ENCODE results near the gene KLF3.
"Not testable (repeated sequence)": the region's sequence is repeated elsewhere in the genome, so short reads cannot be mapped to it uniquely, and the experiment has no call there.

Gene KLF3

DNA sequence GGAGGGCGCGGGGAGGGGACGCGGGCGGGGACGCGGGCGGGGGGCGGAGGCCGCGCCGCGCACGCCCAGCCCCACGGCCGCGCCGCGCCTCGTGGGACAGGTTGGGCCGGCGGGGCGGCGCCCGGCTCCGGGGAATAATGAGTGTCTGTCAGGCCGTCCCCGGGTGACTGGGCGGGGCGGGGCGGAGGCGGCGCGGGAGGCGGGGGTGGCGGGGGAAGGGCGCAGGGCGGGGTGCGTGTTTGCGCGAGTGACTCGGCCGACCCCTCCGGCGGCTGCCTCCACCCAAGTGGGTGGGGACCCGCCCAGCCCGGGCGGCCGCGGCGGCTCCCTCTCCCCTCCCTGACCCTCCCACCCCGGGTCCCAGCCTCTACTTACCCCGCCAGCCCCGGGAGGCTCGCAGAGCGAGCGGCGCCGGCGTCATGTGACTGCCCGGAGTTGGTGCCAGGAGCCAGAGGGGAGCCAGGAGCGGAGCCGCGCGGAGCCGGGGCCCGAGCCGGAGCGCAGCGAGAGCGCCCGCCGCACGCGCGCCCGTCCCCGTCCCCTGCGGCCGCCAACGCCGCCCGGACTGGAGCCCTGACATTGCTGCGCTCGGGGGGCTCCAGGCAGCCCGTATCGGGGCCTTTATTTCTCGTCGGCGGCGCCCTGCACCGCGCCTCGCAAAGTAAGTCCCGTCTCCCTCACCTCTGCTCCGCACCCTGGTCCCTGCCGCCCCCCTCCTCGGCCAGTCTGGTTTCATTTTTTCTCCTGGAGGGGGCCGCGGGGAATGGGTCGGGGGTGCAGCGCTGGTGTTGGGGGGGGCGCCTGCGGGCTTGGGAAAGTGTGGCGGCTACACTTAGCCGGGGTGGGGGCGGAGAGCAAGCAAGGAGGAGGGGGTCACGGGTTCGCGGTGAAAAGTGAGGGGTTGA, at the start of gene KLF3:
TSS of gene KLF3 (plus strand) at position 399 of the 905 bp plus-strand sequence. CDS start 16,427 bp downstream, outside the sequence.
- DNase-seq, result no peak

DNA sequence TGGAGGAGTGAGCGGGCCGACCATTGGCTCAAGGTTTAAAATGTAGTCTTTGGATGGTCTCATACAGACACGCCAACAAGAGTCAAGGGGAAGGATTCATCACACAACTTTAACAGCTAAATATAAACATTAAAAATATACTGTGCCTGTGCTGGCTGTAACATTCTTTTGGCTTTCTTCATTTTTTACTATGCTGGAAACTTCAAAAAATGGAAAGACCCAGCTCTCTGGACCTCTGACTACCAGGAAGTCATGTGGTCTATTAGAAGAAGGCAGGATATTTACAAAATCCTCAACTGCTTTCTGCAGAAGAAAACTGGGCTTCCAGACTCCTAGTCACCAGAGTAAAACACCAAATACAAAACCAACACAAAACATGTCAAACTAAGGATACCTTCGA, 49.8 kb upstream of the KLF3 start:
- DNase-seq, result no peak

DNA sequence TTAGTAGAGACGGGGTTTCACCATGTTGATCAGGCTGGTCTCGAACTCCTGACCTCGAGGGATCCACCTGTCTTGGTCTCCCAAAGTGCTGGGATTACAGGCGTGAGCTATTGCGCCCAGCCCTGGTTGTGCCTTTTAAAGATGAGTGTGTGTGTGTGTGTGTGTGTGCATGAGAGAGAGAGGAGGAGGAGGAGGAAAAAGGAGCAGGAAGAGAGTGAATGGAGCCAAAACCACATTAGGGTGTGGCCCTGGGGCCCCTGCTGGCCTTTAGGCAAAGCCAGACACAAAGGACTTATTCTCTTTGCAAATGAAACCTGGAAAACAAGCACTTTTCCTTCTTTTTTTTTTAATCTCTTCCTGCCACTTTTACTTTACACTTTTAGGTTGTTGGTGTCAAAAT, 48.2 kb upstream of the KLF3 start:
- no peak for DNase-seq

DNA sequence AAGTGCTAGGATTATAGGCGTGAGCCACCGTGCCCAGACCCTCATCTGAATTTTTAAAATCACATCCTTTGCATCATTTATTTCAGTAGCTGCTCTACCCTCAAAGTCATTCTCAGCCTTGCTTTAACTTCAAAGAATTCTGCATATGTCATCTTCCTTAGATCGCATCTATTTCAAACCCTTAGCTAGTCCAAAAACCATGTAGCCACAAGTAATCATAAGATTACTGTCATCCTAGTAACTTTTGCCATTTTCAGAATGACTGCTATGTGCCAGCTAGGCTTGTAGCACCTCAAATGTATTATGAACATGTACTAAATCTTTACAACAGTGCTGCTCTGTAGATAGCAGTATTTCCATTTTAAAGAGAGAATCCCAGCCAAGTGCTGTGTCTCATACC, 45.5 kb upstream of the KLF3 start:
- no peak for DNase-seq

DNA sequence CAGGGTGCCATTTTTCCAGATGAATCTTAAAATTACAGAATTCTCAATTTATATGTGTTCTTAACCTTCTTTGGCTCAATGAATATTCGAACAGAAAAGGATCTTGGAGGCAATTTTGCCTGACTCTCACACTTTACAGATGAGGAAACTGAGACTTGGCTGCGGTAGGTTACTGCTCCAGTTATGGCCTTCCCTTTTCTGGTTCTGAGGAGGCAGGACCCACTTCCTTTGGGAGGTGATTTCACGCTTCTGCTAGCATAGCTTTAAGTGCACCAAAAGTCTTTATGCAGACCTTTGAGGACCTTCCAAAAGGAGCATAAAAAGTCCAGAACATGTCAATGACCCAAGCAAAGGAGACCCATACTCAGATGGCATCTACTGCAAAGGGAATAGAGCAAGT, 44.7 kb upstream of the KLF3 start:
- no peak for DNase-seq

GRCh38 chr4:38620065-38620464, 43.9 kb upstream of the KLF3 start:
- DNase-seq, result no peak

DNA sequence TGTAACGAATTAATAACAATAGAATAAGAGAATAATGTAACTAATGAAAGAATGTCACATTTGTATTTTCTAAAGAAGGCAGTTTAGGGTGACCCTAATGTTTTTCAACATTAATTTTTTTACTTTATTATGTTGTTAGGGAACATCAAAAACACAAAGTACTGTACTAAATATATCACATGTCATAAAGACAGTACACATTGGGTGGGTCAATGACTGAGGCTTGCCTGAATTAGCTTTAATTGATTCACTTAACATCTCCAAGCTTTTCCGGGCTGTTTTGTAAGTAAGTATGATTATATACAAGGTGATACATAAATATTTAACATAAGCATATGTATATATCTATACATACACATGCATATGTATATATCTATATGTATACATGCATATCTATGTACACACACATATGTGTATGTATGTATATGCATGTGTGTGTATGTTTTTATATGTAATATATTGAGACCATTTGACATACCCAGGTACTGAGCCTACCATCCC, 43.4 kb upstream of the KLF3 start:
- no peak for DNase-seq

DNA sequence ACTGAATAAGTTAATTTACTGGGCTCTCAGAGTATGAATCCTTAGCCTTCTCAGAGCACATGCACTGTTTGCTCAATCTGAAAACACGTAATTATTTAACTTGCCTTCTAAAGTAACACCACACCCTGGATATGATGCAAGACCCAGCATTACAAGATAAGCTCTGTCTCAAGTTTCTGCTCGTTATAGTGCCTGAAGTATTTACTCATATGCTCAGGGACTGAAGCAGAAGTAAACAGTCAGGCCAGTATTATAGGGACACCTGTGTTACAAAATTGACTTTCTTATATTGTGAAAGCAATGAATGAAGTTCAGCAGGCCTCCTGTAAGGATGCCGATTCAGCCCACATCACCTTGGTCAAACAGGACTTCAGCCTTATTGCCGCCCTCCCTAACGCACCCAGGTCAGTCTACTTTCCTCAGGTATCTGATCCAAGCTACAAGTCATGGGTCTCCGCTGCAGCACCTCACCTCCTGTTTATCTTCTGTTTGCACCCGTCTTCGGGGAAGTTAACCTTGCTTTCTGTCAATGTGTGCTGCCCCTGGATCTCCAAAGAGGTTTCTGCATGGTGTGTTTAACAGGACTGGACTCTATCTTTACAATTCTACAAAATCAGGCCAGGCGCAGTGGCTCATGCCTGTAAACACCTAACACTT, 42.8 kb upstream of the KLF3 start:
- DNase-seq, result no peak

GRCh38 chr4:38621831-38622230, 42.2 kb upstream of the KLF3 start:
- DNase-seq, result no peak

- not testable (repeated sequence) for DNase-seq
Observed at GRCh38 chr4:38622340-38622739, 41.7 kb upstream of the KLF3 start.

GRCh38 chr4:38623260-38623659, 40.7 kb upstream of the KLF3 start:
- DNase-seq, result no peak

- DNase-seq, result no peak
Observed at GRCh38 chr4:38624311-38624710, 39.7 kb upstream of the KLF3 start.

GRCh38 chr4:38625508-38625907, 38.5 kb upstream of the KLF3 start:
- no peak for DNase-seq

DNA sequence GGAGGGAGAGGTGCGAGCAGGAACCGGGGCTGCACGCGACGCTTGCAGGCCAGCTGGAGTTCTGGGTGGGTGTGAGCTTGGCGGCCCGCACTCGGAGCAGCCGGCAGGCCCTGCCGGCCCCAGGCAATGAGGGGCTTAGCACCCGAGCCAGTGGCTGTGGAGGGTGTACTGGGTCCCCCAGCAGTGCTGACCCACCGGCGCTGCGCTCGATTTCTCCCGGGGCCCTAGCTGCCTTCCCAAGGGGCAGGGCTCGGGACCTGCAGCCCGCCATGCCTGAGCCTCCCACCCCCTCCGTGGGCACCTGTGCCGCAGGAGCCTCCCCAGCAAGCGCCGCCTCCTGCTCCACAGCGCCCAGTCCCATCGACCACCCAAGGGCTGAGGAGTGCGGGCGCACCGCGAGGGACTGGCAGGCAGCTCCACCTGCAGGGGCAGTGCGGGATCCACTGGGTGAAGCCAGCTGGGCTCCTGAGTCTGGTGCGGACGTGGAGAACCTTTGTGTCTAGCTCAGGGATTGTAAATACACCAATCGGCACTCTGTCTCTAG, 37.0 kb upstream of the KLF3 start:
- DNase-seq, result not testable (repeated sequence)

- no peak for DNase-seq
Observed at GRCh38 chr4:38630519-38630918, 33.5 kb upstream of the KLF3 start.

DNA sequence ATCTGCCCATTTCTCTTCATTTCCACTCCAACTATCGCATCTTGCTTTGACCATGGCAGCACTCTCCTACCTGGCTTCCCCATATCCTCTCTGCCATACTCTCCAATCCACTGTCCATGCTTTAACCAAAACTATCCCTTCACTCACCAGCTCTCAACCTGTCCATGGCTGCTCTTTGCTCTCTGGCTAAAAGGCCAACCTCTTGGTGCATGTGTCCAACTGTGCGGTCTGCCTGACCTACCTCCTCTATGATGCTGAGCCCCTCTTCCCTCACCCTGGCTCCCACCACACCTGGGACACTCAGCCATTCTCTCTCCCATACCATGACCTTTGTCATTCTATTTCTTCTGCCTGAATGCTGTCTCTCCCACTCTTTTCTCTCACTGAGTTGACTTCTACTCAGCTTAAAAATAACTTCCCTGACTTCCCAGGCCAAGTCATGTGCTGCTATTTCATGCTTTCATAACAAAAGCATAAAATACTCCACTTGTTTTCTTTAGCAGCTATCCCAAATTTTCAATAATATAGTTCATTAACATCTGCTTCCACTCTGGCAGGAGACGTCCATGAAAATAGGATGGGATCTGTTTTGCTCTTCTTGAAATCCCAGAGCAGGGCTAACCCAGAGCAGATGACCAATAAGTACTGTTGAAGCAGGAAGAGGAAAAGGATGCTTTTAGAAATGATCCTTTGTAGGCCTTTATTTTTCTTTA, 29.8 kb upstream of the KLF3 start:
- no peak for DNase-seq

- no peak for DNase-seq
Observed at GRCh38 chr4:38639242-38639641, 24.8 kb upstream of the KLF3 start.

GRCh38 chr4:38641811-38642210, 22.2 kb upstream of the KLF3 start:
- no peak for DNase-seq

DNA sequence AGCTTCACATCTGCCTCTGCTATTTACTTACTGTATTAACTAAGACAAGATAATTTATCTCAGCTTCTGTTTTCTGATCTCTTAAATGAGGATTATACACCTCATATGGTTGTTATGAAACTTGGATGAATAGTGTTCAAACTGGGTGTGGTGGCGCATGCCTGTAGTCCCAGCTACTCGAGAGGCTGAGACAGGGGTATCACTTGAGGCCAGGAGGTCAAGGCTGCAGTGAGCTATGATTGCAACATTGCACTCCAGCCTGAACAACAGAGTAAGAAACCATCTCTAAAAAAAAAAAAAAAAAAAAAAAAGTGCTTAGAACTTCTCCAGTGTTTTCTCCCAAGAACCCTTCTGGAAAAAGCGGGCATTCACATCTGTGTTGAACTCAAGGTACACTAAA, 19.8 kb upstream of the KLF3 start:
- no peak for DNase-seq

DNA sequence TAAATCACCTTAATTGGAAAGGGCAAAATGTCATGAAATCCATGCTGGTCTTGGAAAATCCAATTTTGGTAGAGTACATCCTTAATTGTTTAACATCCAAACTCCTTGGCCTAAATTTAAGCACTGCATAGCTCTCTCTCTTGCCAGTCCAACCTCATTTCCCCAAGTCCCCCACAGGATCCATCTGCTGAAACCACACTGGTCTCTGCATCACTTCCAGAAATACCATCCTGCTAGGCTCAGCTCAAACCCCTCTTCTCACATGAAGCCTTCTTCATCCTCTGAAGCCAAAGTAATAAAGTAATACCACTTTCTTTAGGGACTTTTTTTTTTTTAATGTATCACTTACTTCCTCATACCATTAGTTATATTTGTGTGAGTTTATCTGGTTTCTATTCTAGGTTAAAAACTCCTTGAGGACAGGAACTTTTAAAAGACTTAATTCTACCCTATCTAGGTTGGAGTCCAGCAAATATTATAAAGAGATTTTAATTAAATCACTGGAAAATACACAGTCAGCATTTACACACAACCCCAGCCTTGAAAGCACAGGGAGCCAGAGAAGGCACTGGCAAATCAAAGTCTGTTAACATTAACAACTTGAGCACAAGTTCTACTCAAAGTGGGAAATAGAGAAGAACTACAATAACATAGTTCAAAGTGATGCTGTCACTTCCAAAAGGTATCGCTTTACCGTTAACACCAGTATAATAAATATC, 16.7 kb upstream of the KLF3 start:
- no peak for DNase-seq

GRCh38 chr4:38650133-38650532, 13.9 kb upstream of the KLF3 start:
- DNase-seq, result no peak

DNA sequence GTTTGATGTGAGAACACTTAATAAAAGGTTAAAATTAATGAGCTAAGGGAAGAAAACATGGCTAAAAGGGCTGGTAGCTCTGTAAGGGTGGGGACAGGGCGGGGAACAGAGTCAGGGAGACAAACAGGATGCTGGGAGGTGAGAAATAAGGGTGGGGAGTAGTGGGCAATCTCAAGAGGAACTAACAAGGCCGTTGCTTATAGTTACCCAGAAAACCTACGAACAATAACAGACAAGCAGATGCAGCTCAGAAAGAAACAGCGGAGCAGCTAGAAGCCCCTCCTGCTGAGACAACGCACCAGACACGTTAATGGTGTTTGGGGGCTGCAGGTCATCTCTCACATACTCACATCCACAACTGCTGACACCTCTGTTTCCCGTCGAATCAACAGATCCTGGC, 9.7 kb upstream of the KLF3 start:
- DNase-seq, result no peak

GRCh38 chr4:38656111-38656510, 7.9 kb upstream of the KLF3 start:
- no peak for DNase-seq
